Measurements from ENCODE around the gene SCD5. TPM values are rescaled to one million over a fixed set of nuclear protein-coding genes. Genes with fewer than 3 reads are reported as not detected.

Gene SCD5
- total RNA-seq, 1 donor, result 6.9 TPM

DNA sequence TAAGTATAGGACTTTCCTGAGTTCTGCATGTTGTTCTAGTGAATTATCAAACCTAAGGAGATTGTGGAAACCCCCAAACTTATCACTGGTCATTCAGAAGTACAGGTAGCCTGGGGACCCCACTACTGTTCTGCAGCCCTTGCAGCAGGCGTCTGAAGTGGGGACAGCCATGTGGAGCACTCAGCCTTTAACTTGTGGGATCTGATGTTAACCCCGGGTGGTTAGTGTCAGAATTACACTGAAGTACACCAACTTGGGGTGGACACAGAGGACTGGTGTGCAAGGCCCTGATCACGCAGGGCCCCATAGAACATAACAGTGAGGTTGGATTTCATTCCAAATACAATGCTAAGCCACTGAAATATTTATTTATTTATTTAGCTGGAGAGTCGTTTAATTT, 103.7 kb downstream of the SCD5 start:
- TF ChIP-seq, protein P1, sequence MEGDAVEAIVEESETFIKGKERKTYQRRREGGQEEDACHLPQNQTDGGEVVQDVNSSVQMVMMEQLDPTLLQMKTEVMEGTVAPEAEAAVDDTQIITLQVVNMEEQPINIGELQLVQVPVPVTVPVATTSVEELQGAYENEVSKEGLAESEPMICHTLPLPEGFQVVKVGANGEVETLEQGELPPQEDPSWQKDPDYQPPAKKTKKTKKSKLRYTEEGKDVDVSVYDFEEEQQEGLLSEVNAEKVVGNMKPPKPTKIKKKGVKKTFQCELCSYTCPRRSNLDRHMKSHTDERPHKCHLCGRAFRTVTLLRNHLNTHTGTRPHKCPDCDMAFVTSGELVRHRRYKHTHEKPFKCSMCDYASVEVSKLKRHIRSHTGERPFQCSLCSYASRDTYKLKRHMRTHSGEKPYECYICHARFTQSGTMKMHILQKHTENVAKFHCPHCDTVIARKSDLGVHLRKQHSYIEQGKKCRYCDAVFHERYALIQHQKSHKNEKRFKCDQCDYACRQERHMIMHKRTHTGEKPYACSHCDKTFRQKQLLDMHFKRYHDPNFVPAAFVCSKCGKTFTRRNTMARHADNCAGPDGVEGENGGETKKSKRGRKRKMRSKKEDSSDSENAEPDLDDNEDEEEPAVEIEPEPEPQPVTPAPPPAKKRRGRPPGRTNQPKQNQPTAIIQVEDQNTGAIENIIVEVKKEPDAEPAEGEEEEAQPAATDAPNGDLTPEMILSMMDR (IDR thresholded peaks at IDR 0.05; ENCODE audit: insufficient read depth, low read depth, low read length), result no peak
- DNase-seq (ENCODE audit: low read depth), result no peak
- H3K4me3 ChIP-seq (ENCODE audit: low read depth, low read length), result no peak overlapping the region

DNA sequence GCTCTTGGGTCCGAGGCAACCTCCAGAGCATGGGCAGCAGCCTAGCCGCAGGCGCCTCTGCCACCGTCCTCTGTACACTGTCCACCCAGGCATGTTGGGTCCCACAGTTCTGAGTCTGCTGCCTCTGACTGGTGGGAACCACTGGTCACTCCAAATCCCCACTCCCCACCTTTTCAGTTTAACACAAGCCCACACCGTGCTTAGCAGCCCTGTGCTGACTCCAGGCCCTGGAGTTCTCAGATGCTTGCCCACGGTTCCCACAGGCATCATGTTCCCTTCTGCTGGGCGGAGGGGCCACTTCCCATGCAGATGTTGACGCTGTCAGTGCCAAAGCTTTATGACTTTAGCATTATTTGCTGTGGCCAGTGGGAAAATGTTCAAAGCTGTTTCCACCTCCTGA, 104.5 kb downstream of the SCD5 start:
- DNase-seq (ENCODE audit: low read depth), result no peak
- TF ChIP-seq, protein P1 (IDR thresholded peaks at IDR 0.05; ENCODE audit: insufficient read depth, low read depth, low read length), result no peak
- H3K4me3 ChIP-seq (ENCODE audit: low read depth, low read length), result no peak overlapping the region

DNA sequence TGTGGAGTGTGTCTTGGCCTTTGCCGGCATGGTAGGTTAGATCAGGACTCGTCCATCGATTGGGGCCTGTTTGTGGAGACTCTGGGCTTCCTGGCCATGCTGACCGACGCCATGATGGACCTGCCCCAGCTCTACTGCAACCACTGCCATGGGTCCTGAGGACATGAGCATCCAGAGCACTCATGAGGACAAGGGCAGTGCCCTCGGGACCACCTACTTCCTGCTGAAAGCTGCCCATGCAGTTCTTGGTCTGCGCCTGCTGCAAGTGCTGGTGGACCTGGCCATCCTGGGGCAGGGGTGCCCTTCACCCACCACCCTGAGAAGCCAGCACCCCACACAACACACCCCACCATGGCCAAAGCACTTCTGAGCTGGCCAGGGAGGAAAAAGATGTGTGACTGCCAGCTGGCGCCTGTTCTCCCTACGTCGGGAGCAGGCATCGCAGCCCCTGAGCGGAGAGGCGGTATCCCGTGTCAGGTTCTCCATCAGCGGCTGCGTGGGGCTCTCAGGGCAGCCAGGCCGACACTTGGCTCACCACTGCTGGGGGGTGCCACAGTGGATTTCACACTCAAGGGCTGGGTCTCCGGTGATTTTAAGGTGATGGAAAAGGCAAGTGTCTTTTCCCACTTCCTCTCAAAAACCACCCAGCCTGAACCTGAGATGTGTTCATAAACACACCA, 106.4 kb downstream of the SCD5 start:
- no peak for DNase-seq (ENCODE audit: low read depth)
- no peak overlapping the region for H3K4me3 ChIP-seq (ENCODE audit: low read depth, low read length)
- TF ChIP-seq, protein P1 (IDR thresholded peaks at IDR 0.05; ENCODE audit: insufficient read depth, low read depth, low read length), result no peak

DNA sequence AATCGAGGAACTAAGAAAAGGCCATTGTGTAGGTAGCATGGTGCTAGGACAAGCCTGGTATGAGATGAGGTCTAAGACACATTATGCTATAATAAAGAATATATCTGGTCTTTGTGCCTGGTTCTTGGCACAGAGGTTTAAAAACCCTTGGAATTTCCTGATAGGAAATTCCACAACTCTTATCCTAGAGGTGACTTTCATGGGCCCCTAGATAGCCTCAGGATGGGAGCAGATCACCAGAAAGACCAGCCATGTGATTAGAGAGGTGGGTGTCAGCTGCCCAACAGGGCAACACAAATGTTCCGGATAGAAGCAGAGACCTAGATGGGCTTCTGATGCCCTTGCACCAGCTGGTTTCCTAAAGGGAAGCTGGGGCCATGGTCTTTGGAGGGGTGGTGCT, 107.2 kb downstream of the SCD5 start:
- DNase-seq (ENCODE audit: low read depth), result no peak
- TF ChIP-seq, protein P1 (IDR thresholded peaks at IDR 0.05; ENCODE audit: insufficient read depth, low read depth, low read length), result no peak
- no peak overlapping the region for H3K4me3 ChIP-seq (ENCODE audit: low read depth, low read length)

DNA sequence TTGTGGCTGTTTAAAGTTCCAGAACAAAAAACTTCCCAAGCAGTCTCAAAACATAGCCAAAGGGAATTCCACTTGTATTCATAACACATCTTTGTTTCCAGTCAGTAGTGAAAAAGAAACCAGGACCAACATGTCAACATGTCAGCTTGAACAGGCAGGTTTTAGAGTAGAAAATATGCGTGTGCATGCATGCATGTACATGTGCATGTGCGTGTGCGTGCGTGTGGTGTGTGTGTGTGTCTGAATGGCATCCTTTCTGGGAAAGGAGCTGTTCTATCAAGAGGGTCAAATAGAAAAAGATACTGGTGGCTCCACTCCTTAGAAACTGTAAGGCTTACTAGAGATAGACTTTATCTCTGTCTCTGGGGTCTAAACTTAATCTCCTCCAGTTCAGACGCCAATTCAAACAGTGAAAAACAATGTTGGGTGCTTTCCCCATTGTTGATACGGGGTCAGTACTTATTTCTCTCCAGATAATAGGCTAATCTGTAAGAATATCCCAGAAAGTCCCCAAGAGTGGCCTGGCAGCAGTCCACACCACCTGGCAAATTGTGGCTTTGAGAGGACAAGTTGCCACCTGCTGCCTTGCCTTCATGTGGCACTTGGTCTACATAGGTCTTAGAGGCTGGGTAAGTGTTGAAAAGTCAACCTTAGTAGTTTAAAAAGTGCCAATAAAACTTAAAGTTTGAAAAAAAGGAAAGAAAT, 110.4 kb downstream of the SCD5 start:
- H3K4me3 ChIP-seq (ENCODE audit: low read depth, low read length), result no peak overlapping the region
- TF ChIP-seq, protein P1 (IDR thresholded peaks at IDR 0.05; ENCODE audit: insufficient read depth, low read depth, low read length), result no peak
- DNase-seq (ENCODE audit: low read depth), result no peak

DNA sequence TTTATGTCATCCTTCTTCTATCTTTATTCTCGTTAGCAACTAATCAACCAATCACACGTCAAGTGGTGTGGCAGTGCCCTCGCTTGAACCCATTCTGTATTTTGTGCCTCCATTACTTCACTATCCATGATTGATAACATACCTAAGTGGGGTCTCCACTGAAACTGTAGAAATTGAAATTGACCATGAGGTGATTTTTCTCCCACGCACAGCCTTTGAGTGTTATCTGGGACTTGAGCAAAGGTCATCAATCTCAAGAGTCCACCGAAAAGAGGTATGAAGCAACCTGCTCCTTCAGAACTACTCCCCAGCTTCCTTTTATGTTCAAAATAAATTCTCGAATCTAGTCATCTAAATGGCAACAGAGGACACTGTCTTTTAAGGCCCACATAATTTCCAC, 111.1 kb downstream of the SCD5 start:
- H3K4me3 ChIP-seq (ENCODE audit: low read depth, low read length), result no peak overlapping the region
- TF ChIP-seq, protein P1 (IDR thresholded peaks at IDR 0.05; ENCODE audit: insufficient read depth, low read depth, low read length), result no peak
- no peak for DNase-seq (ENCODE audit: low read depth)

All from fibroblast of villous mesenchyme (primary cell).